K562 (cell line): ENCODE measurements around the gene ACSL5. TPM values are rescaled to one million over a fixed set of nuclear protein-coding genes. Genes with fewer than 3 reads are reported as not detected.
A peak's percentile ranks its signal among the peaks of the same experiment; 100 is the strongest.

Source experiments
- CREB3 ChIP-seq: fragments of 450-650 bp; conservative IDR thresholded peaks from 2 replicates; pipeline ENCODE4 v1.6.1; 2016; ENCODE audit warnings: missing genetic modification characterization, low read depth, mild to moderate bottlenecking, missing compliant biosample characterization, moderate library complexity
- CTCFL ChIP-seq: IDR thresholded peaks from 2 replicates; pipeline ENCODE4 v1.6.1; 2011; ENCODE audit warnings: borderline replicate concordance, low read depth, mild to moderate bottlenecking, moderate library complexity, low read length; ENCODE audit not compliant: insufficient read depth, poor library complexity, severe bottlenecking
- ETV5 ChIP-seq: sonication (generic); formaldehyde crosslinking; IDR thresholded peaks from 2 replicates; pipeline ENCODE4 v1.4.0; 2020; ENCODE audit warnings: low read depth, mild to moderate bottlenecking, missing genetic modification reagents
- FOS ChIP-seq: IDR thresholded peaks from 3 replicates; pipeline ENCODE4 v1.6.1; 2011; ENCODE audit not compliant: insufficient read length; ENCODE audit errors: extremely low read depth
- GTF2F1 ChIP-seq: IDR thresholded peaks from 2 replicates; pipeline ENCODE4 v1.6.1; 2011; ENCODE audit warnings: low read depth, low read length, improper control_type of control experiment
- HMG20A ChIP-seq: fragments of 450-650 bp; formaldehyde crosslinking; conservative IDR thresholded peaks from 2 replicates; pipeline ENCODE4 v1.4.0; 2020; ENCODE audit warnings: mild to moderate bottlenecking, mixed read lengths
- ID3 ChIP-seq, 2 experiments: fragments of 250-450 bp in 1 of 2; fragments of 450-650 bp in 1 of 2; sonication (Bioruptor Pico) in 1 of 2; IDR thresholded peaks; 2 replicates each; pipeline versions ENCODE4 v1.6.1 to v1.8.0; 2016 to 2021; ENCODE audit warnings: mild to moderate bottlenecking in 2 of 2, moderate library complexity in 2 of 2, missing compliant biosample characterization in 1 of 2, missing genetic modification characterization in 1 of 2
- ILK ChIP-seq: fragments of 450-650 bp; IDR thresholded peaks from 2 replicates; pipeline ENCODE4 v1.6.1; 2016; ENCODE audit warnings: missing genetic modification characterization, low read depth, mild to moderate bottlenecking, missing compliant biosample characterization, moderate library complexity, borderline replicate concordance
- KAT7 ChIP-seq: sonication (generic); formaldehyde crosslinking; IDR thresholded peaks from 2 replicates; pipeline ENCODE4 v1.8.0; 2022; ENCODE audit warnings: missing genetic modification reagents, mild to moderate bottlenecking, borderline replicate concordance
- RBM22 ChIP-seq: fragments of 200-400 bp; formaldehyde crosslinking; IDR thresholded peaks from 2 replicates; pipeline ENCODE4 v1.6.1; 2018; ENCODE audit warnings: low read length, low read depth; ENCODE audit not compliant: poor library complexity, severe bottlenecking
- SMAD1 ChIP-seq: fragments of 150-350 bp; IDR thresholded peaks from 2 replicates; pipeline ENCODE4 v1.6.1; 2014; ENCODE audit warnings: low read length, low read depth; ENCODE audit not compliant: partially characterized antibody
- SMAD2 ChIP-seq: fragments of 150-350 bp; IDR thresholded peaks from 2 replicates; pipeline ENCODE4 v1.6.1; 2014; ENCODE audit warnings: low read depth, mild to moderate bottlenecking, low read length
- YY1 ChIP-seq, 3 experiments: IDR thresholded peaks; 2 replicates each; pipeline ENCODE4 v1.6.1; 2011; ENCODE audit warnings: low read length in 2 of 3, mild to moderate bottlenecking in 2 of 3, moderate library complexity in 2 of 3, borderline replicate concordance in 1 of 3, control low read depth in 1 of 3, low read depth in 1 of 3; ENCODE audit not compliant: insufficient read depth in 3 of 3, insufficient replicate concordance in 2 of 3, control insufficient read depth in 1 of 3, insufficient read length in 1 of 3; ENCODE audit errors: extremely low read depth in 1 of 3
- ZNF609 ChIP-seq: sonication (generic); formaldehyde crosslinking; IDR thresholded peaks from 2 replicates; pipeline ENCODE4 v1.8.1; 2023; ENCODE audit warnings: missing genetic modification reagents, mild to moderate bottlenecking, borderline replicate concordance
- polyA plus RNA-seq, 8 experiments: library from polyadenylated mRNA; depleted of rRNA in 4 of 8; stranded (reverse) in 5 of 8; unstranded in 3 of 8; fragments of >200 nt; fragmentation: Nextera tagmentation in 2 of 8; fragmentation: Illumina TruSeq in 1 of 8; extraction: Ambion mirVana in 2 of 8; extraction: Trizol in 1 of 8; gene quantifications; 2 replicates each; pipeline versions ENCODE4 v1.2.1 to v1.2.3, GENCODE V29; 2011 to 2014; ENCODE audit warnings: inconsistent platforms in 1 of 8, missing spikeins in 1 of 8
- total RNA-seq, 7 experiments: library from RNA; depleted of rRNA in 6 of 7; stranded (reverse); fragments of >200 nt in 6 of 7; fragmentation: Illumina TruSeq in 2 of 7; extraction: Trizol in 2 of 7; gene quantifications; 2 replicates each; pipeline versions ENCODE4 v1.2.1 to v1.2.3, GENCODE V29; 2011 to 2021; ENCODE audit warnings: low replicate concordance in 1 of 7

The ACSL5 gene
- total and polyA plus RNA-seq, 9 of the 15 experiments (the other 6 are each of a cell fraction or from before 2014, with no cell fraction given) = 0.19 to 1.4 (median 0.55) TPM

DNA sequence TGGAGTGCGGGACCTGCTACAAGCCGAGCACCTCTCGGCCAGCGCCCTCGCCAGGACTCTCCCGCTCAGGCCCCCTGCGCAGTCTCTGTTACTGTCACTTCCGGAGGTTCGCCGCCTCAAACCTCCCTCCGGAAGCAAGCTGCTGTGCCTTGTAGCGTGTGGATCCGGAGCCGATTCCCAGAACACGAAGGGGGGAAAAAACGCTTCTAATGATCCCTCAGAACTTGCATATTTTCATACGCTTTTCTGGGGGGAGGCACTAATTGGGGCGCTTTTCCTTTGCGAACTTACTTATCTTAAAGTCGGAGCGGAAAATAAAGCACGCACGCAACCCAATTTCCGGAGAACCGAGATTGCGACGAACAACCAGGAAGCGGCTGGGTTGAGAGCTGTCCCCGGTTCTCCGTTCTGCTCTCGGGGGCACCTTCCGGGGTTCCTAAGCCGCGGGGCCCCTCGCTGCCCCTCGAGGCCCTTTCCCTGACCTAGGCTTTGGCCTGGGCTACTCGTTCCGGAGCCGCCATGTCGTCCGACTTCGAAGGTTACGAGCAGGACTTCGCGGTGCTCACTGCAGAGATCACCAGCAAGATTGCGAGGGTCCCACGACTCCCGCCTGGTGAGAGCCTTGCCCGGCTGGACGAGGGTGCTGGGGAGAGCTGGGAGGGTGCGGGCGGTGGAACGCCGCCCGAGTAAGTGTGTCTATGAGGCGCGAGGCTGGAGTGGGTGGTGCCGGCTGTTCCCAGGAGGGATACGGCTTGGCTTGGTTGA is 73.1 kb downstream of the ACSL5 start, which contains the start of the genes VTI1A and ZDHHC6 (continued):
- peak in 2 of 3 experiments; percentile 35 to 66 for TF ChIP-seq YY1 (IDR thresholded peaks at IDR 0.05; ENCODE audit: borderline replicate concordance in 1 of 3, control insufficient read depth in 1 of 3, extremely low read depth in 1 of 3, insufficient read depth in 3 of 3, insufficient read length in 1 of 3, insufficient replicate concordance in 2 of 3, low read depth in 1 of 3, low read length in 2 of 3)
- TF ChIP-seq ZNF609 (CRISPR knock-in tag) = no peak
- no peak for TF ChIP-seq HMG20A (CRISPR knock-in tag)
- no peak for TF ChIP-seq RBM22
- no peak for TF ChIP-seq FOS
- no peak for TF ChIP-seq SMAD2
- TF ChIP-seq ID3 (CRISPR knock-in tag; IDR thresholded peaks at IDR 0.05) = no peak
- 0 out of 2 replicates have a peak, but pooled peaks have one; percentile 21 for TF ChIP-seq ID3 (tag; IDR thresholded peaks at IDR 0.05)
- 0 out of 2 replicates have a peak, but pooled peaks have one; percentile 44 for TF ChIP-seq KAT7
- peak; percentile 26; the same call in 1 of the 2 replicates for TF ChIP-seq ETV5 (CRISPR knock-in tag)
- TF ChIP-seq GTF2F1 = no peak
- TF ChIP-seq CTCFL = no peak
- no peak for TF ChIP-seq SMAD1
- 0 out of 2 replicates have a peak, but pooled peaks have one; percentile 58 for TF ChIP-seq CREB3 (tag)
- TF ChIP-seq ILK (tag) = no peak
